Uterus (tissue), 4 donors: ENCODE measurements around the gene LYRM7. TPM values are rescaled to one million over a fixed set of nuclear protein-coding genes. Genes with fewer than 3 reads are reported as not detected.

Experiments used
- DNase-seq, 2 donors: peaks; one replicate each; pipeline ENCODE4 v3.0.0-alpha.2; 2019 to 2020
- H3K27ac ChIP-seq, 2 donors: fragments of 200-600 bp; sonication (generic); 1 replicate in 1 of 2; 2 replicates in 1 of 2; pipeline ENCODE4 v1.5.1; 2016 to 2018
- H3K27me3 ChIP-seq, 2 donors: fragments of 200-600 bp; sonication (generic); one replicate each; pipeline ENCODE4 v1.5.1; 2018 to 2019; ENCODE audit warnings: control low read depth in 1 of 2
- H3K36me3 ChIP-seq, 2 donors: fragments of 200-600 bp; sonication (generic); one replicate each; pipeline ENCODE4 v1.5.1; 2019; ENCODE audit warnings: control low read depth in 1 of 2
- H3K4me1 ChIP-seq, 2 donors: fragments of 200-600 bp; sonication (generic); one replicate each; pipeline ENCODE4 v1.5.1; 2018 to 2019; ENCODE audit warnings: control low read depth in 1 of 2
- H3K4me3 ChIP-seq, 2 donors: fragments of 200-600 bp; sonication (generic); 1 replicate in 1 of 2; 2 replicates in 1 of 2; pipeline ENCODE4 v1.5.1; 2018 to 2019; ENCODE audit warnings: mild to moderate bottlenecking in 1 of 2
- H3K9me3 ChIP-seq, 2 donors: fragments of 200-600 bp; sonication (generic); one replicate each; pipeline ENCODE4 v1.5.1; 2019; ENCODE audit warnings: control low read depth in 1 of 2
- CTCF ChIP-seq, 4 experiments: fragments of 200-600 bp in 2 of 4; fragments of 450-650 bp in 2 of 4; sonication (generic) in 2 of 4; IDR thresholded peaks; one replicate each; pipeline ENCODE4 v1.5.1; 2016 to 2019; ENCODE audit warnings: antibody characterized with exemption in 4 of 4, mild to moderate bottlenecking in 2 of 4, moderate library complexity in 1 of 4
- POLR2A ChIP-seq, 2 donors: fragments of 450-650 bp; IDR thresholded peaks; one replicate each; pipeline ENCODE4 v1.6.1; 2016; ENCODE audit warnings: antibody characterized with exemption in 2 of 2, mild to moderate bottlenecking in 1 of 2, moderate library complexity in 1 of 2
- intact Hi-C: fragments of 100-400 bp; cut with DNase I; formaldehyde crosslinking; loops from one replicate; pipeline ENCODE4 v1.15.1; 2023; ENCODE audit warnings: low total_unique reads
- total RNA-seq, 4 donors: library from RNA; depleted of rRNA in 3 of 4; stranded (reverse); fragments of >200 nt in 3 of 4; gene quantifications; one replicate each; pipeline versions ENCODE4 v1.1.0 to v1.2.4, GENCODE V29; 2014 to 2023
- donor health status: DM: yes; HTN: yes; CAD: no.

LYRM7 gene
- total RNA-seq, 4 donors from 2014 or later, result 4.1 to 22.6 (median 7.9) TPM

DNA sequence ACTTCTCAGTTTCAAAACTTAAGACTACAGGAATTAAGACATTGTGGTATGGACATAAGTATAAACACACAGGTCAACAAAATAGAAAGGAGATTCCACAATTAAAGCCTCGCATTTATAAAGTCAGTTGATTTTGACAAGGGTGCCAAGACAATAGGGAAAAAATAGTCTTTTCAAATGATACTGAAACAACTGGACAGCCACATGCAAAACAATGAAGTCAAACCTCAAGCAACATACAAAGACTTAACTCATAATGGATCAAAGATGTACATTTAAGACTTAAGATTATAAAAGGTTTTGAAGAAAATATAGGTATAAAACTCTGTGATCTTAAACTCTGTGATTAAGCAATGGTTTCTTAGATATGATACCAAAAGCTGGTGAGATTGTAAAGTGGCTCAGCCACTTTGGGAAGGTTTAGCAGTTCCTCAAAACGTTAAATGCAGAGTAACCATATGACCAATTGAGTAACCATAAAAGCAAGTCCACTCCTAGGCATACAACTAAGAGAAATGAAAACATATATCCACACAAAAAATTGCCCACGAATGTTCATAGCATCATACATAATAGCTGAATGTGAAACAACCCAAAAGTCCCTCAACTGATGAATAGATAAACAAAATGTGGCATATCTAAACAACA is 27.6 kb upstream of the LYRM7 start:
- intact Hi-C loops, result no loop called here
- H3K27me3 ChIP-seq, result no peaks in the 10 kb centered on the region
- H3K9me3 ChIP-seq, result no peaks in the 10 kb centered on the region
- no peaks in the 10 kb centered on the region for H3K4me1 ChIP-seq
- H3K4me3 ChIP-seq, result no peak overlapping the region
- TF ChIP-seq POLR2A (IDR thresholded peaks at IDR 0.05) (no peak), CTCF (IDR thresholded peaks at IDR 0.05) (no peak)
- H3K36me3 ChIP-seq, result no peaks in the 10 kb centered on the region
- H3K27ac ChIP-seq, result no peak overlapping the region
- DNase-seq, result no peak

DNA sequence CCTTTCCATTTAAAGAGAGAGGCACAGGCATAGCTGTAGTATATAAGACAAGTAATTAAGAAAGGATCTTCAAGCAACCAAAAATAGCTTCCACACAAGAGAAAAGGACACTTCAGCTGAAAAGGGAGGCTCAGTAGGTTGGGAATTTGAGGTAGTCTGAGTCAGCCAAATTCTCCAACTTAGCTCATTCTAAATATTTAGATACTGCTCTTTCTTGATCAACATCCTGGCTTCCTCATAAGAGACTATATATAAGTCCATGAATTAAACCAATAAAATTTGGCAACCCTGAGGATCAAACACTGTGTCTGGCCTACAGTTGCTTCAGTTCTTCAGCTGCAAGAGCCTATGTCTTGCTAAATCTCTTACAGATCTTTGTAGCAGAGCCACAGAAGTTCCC is 23.5 kb upstream of the LYRM7 start:
- no peaks in the 10 kb centered on the region for H3K36me3 ChIP-seq
- no peak overlapping the region for H3K27ac ChIP-seq
- H3K4me3 ChIP-seq, result no peak overlapping the region
- TF ChIP-seq CTCF (IDR thresholded peaks at IDR 0.05) (no peak), POLR2A (IDR thresholded peaks at IDR 0.05) (no peak)
- no peaks in the 10 kb centered on the region for H3K27me3 ChIP-seq
- H3K4me1 ChIP-seq, result no peaks in the 10 kb centered on the region
- H3K9me3 ChIP-seq, result no peaks in the 10 kb centered on the region
- intact Hi-C loops, result no loop called here
- no peak for DNase-seq

DNA sequence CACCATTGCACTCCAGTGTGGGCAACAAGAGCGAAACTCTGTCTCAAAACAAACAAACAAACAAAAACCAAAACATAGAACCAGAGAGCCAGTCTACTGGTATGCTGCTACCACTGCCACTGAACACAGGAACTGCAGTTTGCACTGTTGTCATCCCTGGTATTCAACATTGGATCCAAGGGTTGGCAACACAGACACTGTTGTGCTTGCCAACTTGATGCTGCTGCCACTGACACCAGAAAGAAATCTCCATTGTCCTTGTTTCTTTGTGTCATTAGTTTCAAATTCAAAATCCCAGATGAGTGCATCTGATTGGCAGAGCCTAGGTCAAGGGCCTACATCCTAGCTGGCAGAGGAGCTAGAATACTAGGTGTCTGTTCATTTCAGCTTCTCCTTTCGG is 21.9 kb upstream of the LYRM7 start:
- H3K27me3 ChIP-seq, result no peaks in the 10 kb centered on the region
- H3K4me1 ChIP-seq, result no peaks in the 10 kb centered on the region
- no peaks in the 10 kb centered on the region for H3K9me3 ChIP-seq
- no peak overlapping the region for H3K27ac ChIP-seq
- no peak for DNase-seq
- no peak for TF ChIP-seq CTCF (IDR thresholded peaks at IDR 0.05)
- TF ChIP-seq POLR2A (IDR thresholded peaks at IDR 0.05), result no peak
- H3K4me3 ChIP-seq, result no peak overlapping the region
- intact Hi-C loops, result no loop called here
- no peaks in the 10 kb centered on the region for H3K36me3 ChIP-seq

DNA sequence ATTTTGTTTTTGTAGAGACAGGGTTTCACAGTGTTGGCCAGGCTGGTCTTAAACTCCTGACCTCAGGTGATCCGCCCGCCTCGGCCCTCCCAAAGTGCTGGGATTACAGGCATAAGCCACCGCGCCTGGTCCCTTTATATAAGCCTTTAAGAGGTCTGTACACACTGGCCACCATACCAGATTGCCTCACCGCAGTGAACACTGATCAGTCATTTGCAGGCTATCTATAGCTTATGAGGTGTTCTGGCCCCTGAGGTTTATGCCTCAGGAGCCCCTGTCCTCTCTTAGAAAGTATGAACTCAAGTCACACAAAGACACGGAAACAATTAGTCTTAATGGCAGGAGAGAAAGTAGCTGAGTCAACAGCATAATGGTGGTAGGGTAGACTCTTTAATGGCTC is 20.3 kb upstream of the LYRM7 start:
- no peaks in the 10 kb centered on the region for H3K9me3 ChIP-seq
- H3K4me1 ChIP-seq, result no peaks in the 10 kb centered on the region
- no peak overlapping the region for H3K4me3 ChIP-seq
- TF ChIP-seq POLR2A (IDR thresholded peaks at IDR 0.05), result no peak
- no peak for TF ChIP-seq CTCF (IDR thresholded peaks at IDR 0.05)
- no peaks in the 10 kb centered on the region for H3K27me3 ChIP-seq
- H3K27ac ChIP-seq, result no peak overlapping the region
- H3K36me3 ChIP-seq, result no peaks in the 10 kb centered on the region
- intact Hi-C loops, result no loop called here
- DNase-seq, result no peak

DNA sequence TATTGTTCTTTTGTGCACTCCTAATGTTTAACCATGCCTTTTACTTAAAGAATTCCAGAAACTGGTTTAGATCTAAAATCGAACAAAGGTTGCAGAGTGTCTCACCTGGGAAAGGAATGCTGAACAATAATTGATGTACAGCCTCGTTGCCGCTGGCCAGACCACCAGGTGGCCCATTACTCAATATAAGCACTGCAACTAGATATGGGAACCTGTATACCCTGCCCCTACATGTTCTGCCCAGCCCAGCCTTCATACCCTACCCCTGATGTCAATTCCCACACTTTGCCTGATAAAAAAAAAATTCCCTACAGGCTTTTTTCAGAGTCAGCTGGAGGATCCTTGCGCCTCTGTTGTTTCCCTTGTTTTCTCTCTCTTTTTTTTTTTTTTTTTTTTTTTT is 19.5 kb upstream of the LYRM7 start:
- no peaks in the 10 kb centered on the region for H3K36me3 ChIP-seq
- H3K27me3 ChIP-seq, result no peaks in the 10 kb centered on the region
- H3K4me3 ChIP-seq, result no peak overlapping the region
- H3K27ac ChIP-seq, result no peak overlapping the region
- H3K9me3 ChIP-seq, result no peaks in the 10 kb centered on the region
- intact Hi-C loops, result no loop called here
- TF ChIP-seq POLR2A (IDR thresholded peaks at IDR 0.05), result no peak
- no peak for TF ChIP-seq CTCF (IDR thresholded peaks at IDR 0.05)
- no peak for DNase-seq
- no peaks in the 10 kb centered on the region for H3K4me1 ChIP-seq
